HG03159 (cell line): ENCODE measurements around the gene SEL1L2.

ENCODE experiments used
- ATAC-seq: cut with Tn5 transposase; IDR thresholded peaks from one replicate; pipeline ENCODE4 v1.9.1; 2021; ENCODE audit warnings: mild to moderate bottlenecking, moderate library complexity; ENCODE audit not compliant: unreplicated experiment

SEL1L2 gene

GRCh38 chr20:13865791-13866351 lies 124.5 kb downstream of the SEL1L2 start:
- no peak for ATAC-seq

GRCh38 chr20:13865156-13865555 lies 125.3 kb downstream of the SEL1L2 start:
- no peak for ATAC-seq

- no peak for ATAC-seq
These were observed 127.2 kb downstream of the SEL1L2 start for GRCh38 chr20:13863244-13863643.

- no peak for ATAC-seq
These were observed 128.2 kb downstream of the SEL1L2 start for GRCh38 chr20:13862245-13862644.

GRCh38 chr20:13858871-13859270 lies 131.5 kb downstream of the SEL1L2 start:
- ATAC-seq = no peak

- no peak for ATAC-seq
These were observed 132.0 kb downstream of the SEL1L2 start for GRCh38 chr20:13858439-13858838.

GRCh38 chr20:13857961-13858360 lies 132.5 kb downstream of the SEL1L2 start:
- no peak for ATAC-seq

GRCh38 chr20:13857304-13857703 lies 133.1 kb downstream of the SEL1L2 start:
- ATAC-seq = no peak

GRCh38 chr20:13856354-13856753 lies 134.1 kb downstream of the SEL1L2 start:
- ATAC-seq = no peak

GRCh38 chr20:13855613-13856012 lies 134.8 kb downstream of the SEL1L2 start:
- peak; percentile 64 for ATAC-seq

- no peak for ATAC-seq
These were observed 138.1 kb downstream of the SEL1L2 start for GRCh38 chr20:13852306-13852705.

- no peak for ATAC-seq
These were observed 139.1 kb downstream of the SEL1L2 start for GRCh38 chr20:13851279-13851678.

GRCh38 chr20:13844296-13844695 lies 146.1 kb downstream of the SEL1L2 start:
- no peak for ATAC-seq

GRCh38 chr20:13841206-13841605 lies 149.2 kb downstream of the SEL1L2 start:
- no peak for ATAC-seq

- no peak for ATAC-seq
These were observed 150.3 kb downstream of the SEL1L2 start for GRCh38 chr20:13840093-13840465.

GRCh38 chr20:13839421-13840092 lies 150.9 kb downstream of the SEL1L2 start:
- no peak for ATAC-seq

- ATAC-seq = no peak
These were observed 151.8 kb downstream of the SEL1L2 start for GRCh38 chr20:13838664-13839063.

- no peak for ATAC-seq
These were observed 158.9 kb downstream of the SEL1L2 start for GRCh38 chr20:13831476-13831875.

GRCh38 chr20:13825465-13825864 lies 164.9 kb downstream of the SEL1L2 start:
- ATAC-seq = no peak

GRCh38 chr20:13824459-13824858 lies 166.0 kb downstream of the SEL1L2 start:
- no peak for ATAC-seq

- no peak for ATAC-seq
These were observed 168.0 kb downstream of the SEL1L2 start for GRCh38 chr20:13822459-13822858.

- no peak for ATAC-seq
These were observed 168.5 kb downstream of the SEL1L2 start for GRCh38 chr20:13821876-13822275.
